Adrenal gland (tissue), 5 donors: Measurements from ENCODE around the gene ANKZF1.

Experiments used
- CTCF ChIP-seq, 6 experiments: fragments of 450-650 bp in 4 of 6; fragments of 200-600 bp in 2 of 6; sonication (generic) in 1 of 6; IDR thresholded peaks; 1 replicate in 5 of 6; 2 replicates in 1 of 6; pipeline versions ENCODE4 v1.5.1 to v1.8.0; 2016 to 2021; ENCODE audit warnings: antibody characterized with exemption in 6 of 6, mild to moderate bottlenecking in 2 of 6, moderate library complexity in 1 of 6
- POLR2A ChIP-seq, 2 donors: fragments of 450-650 bp; IDR thresholded peaks; one replicate each; pipeline ENCODE4 v1.6.1; 2017; ENCODE audit warnings: antibody characterized with exemption in 2 of 2, mild to moderate bottlenecking in 2 of 2, moderate library complexity in 1 of 2
- donor health status: DM: no; HTN: no; CAD: no.

- TF ChIP-seq CTCF (IDR thresholded peaks at IDR 0.05) (no peak), POLR2A (IDR thresholded peaks at IDR 0.05) (no peak)
These were observed 20.1 kb upstream of the ANKZF1 start for GRCh38 chr2:219209236-219210195.
